Neural progenitor cell (in vitro differentiated cells): ENCODE measurements around the gene SLC22A23. TPM values are rescaled to one million over a fixed set of nuclear protein-coding genes. Genes with fewer than 3 reads are reported as not detected.

Experiments used
- DNase-seq: peaks from one replicate; pipeline ENCODE4 v3.0.0-alpha.2; 2016; ENCODE audit warnings: low spot score
- H2AFZ ChIP-seq: fragments of 200-600 bp; sonication (generic); replicated peaks from 2 replicates; pipeline ENCODE4 v1.6.1; 2016; ENCODE audit warnings: antibody characterized with exemption
- H3F3A ChIP-seq: fragments of 200-600 bp; sonication (generic); 2 replicates; pipeline ENCODE4 v1.6.1; 2016; ENCODE audit warnings: antibody characterized with exemption, low read depth
- H3K27ac ChIP-seq: fragments of 200-600 bp; sonication (generic); 2 replicates; pipeline ENCODE4 v1.5.1; 2016; ENCODE audit warnings: mild to moderate bottlenecking
- H3K27me3 ChIP-seq: fragments of 200-600 bp; sonication (generic); 2 replicates; pipeline ENCODE4 v1.6.1; 2016; ENCODE audit warnings: mild to moderate bottlenecking, moderate library complexity
- H3K36me3 ChIP-seq: fragments of 200-600 bp; sonication (generic); 2 replicates; pipeline ENCODE4 v1.5.1; 2016
- H3K4me1 ChIP-seq: fragments of 200-600 bp; sonication (generic); 2 replicates; pipeline ENCODE4 v1.6.1; 2016; ENCODE audit warnings: mixed run types
- H3K4me2 ChIP-seq: fragments of 200-600 bp; sonication (generic); 2 replicates; pipeline ENCODE4 v1.6.1; 2016
- H3K4me3 ChIP-seq: fragments of 200-600 bp; sonication (generic); 2 replicates; pipeline ENCODE4 v1.5.1; 2016
- H3K79me2 ChIP-seq: fragments of 200-600 bp; sonication (generic); 2 replicates; pipeline ENCODE4 v1.6.1; 2016; ENCODE audit warnings: low read depth
- H3K9ac ChIP-seq: fragments of 200-600 bp; sonication (generic); 2 replicates; pipeline ENCODE4 v1.6.1; 2016
- H3K9me3 ChIP-seq: fragments of 200-600 bp; sonication (generic); 2 replicates; pipeline ENCODE4 v1.5.1; 2016; ENCODE audit warnings: low read depth
- H4K20me1 ChIP-seq: fragments of 200-600 bp; sonication (generic); 2 replicates; pipeline ENCODE4 v1.6.1; 2016; ENCODE audit warnings: low read depth
- H3K27ac Mint-ChIP-seq: 3 replicates; pipeline ENCODE4 v1.8.0; 2021; ENCODE audit warnings: mixed read lengths
- H3K27me3 Mint-ChIP-seq: 2 replicates; pipeline ENCODE4 v1.8.0; 2022; ENCODE audit warnings: low read depth, mild to moderate bottlenecking, inconsistent platforms, moderate library complexity, mixed read lengths; ENCODE audit not compliant: insufficient read depth
- H3K36me3 Mint-ChIP-seq: 3 replicates; pipeline ENCODE4 v1.8.0; 2021; ENCODE audit warnings: mixed read lengths
- H3K4me1 Mint-ChIP-seq: 3 replicates; pipeline ENCODE4 v1.8.0; 2021; ENCODE audit warnings: mixed read lengths
- H3K4me3 Mint-ChIP-seq: 3 replicates; pipeline ENCODE4 v1.8.0; 2021; ENCODE audit warnings: mild to moderate bottlenecking, moderate library complexity, mixed read lengths
- H3K9me3 Mint-ChIP-seq: 3 replicates; pipeline ENCODE4 v1.8.0; 2020; ENCODE audit warnings: mixed read lengths
- EZH2 ChIP-seq: fragments of 200-600 bp; sonication (generic); IDR thresholded peaks from 2 replicates; pipeline ENCODE4 v1.6.1; 2017; ENCODE audit warnings: antibody characterized with exemption, mild to moderate bottlenecking, moderate library complexity
- EZH2phosphoT487 ChIP-seq: fragments of 200-600 bp; sonication (generic); IDR thresholded peaks from 2 replicates; pipeline ENCODE4 v1.6.1; 2017; ENCODE audit warnings: antibody characterized with exemption
- total RNA-seq: library from RNA; depleted of rRNA; stranded (reverse); fragments of >200 nt; gene quantifications from 2 replicates; pipeline ENCODE4 v1.2.3, GENCODE V29; 2015; ENCODE audit warnings: low replicate concordance
- TF ChIP-seq, protein P1 (sequence below): fragments of 200-600 bp; sonication (generic); IDR thresholded peaks from 2 replicates; pipeline ENCODE4 v1.5.1; 2017; ENCODE audit warnings: antibody characterized with exemption, mild to moderate bottlenecking

Gene SLC22A23
- total RNA-seq, 1 donor from 2014 or later, result 0.99 TPM

DNA sequence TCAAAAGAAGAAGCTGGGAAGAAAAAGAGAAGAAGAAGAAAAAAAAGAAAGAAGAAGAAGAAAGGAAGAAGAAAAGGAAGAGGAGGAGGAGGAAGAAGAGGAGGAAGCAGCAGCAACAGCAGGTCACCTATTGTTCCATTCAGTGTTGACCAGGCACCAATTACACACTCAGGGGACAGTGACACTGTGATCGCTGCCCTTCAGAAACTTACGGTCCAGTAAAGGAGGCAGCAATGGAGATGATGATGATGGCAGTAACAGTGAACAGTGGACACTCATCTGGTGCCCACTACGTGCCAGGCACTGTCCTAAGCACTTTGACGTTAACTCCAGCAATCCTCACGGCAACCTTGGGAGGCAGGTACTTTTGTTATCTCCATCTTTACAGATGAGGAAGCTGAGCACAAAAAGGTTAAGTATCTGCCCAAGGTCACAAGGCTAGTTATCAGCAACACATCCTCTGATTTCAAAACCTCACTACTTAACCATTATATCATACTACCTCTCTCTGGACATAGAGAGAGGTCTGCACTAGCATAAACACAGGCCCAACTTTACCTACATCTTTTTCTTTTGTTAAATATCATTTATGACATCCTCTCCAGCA is 83.2 kb downstream of the SLC22A23 start:
- H3K27ac ChIP-seq, result no peak overlapping the region
- Mint-ChIP-seq H3K27ac (no peak overlapping the region), H3K36me3 (peaks cover 7% of the 10 kb centered on the region), H3K4me3 (no peak overlapping the region), H3K27me3 (peaks cover 5% of the 10 kb centered on the region), H3K9me3 (no peaks in the 10 kb centered on the region), H3K4me1 (peaks cover 42% of the 10 kb centered on the region)
- no peaks in the 10 kb centered on the region for H3K79me2 ChIP-seq
- no peak for DNase-seq
- no peaks in the 10 kb centered on the region for H3K9me3 ChIP-seq
- H2AFZ ChIP-seq, result no peak overlapping the region
- no peaks in the 10 kb centered on the region for H3K4me1 ChIP-seq
- no peak overlapping the region for H3K9ac ChIP-seq
- no peak overlapping the region for H3K4me3 ChIP-seq
- H3K36me3 ChIP-seq, result no peaks in the 10 kb centered on the region
- no peaks in the 10 kb centered on the region for H3F3A ChIP-seq
- no peaks in the 10 kb centered on the region for H4K20me1 ChIP-seq
- TF ChIP-seq, protein P1, sequence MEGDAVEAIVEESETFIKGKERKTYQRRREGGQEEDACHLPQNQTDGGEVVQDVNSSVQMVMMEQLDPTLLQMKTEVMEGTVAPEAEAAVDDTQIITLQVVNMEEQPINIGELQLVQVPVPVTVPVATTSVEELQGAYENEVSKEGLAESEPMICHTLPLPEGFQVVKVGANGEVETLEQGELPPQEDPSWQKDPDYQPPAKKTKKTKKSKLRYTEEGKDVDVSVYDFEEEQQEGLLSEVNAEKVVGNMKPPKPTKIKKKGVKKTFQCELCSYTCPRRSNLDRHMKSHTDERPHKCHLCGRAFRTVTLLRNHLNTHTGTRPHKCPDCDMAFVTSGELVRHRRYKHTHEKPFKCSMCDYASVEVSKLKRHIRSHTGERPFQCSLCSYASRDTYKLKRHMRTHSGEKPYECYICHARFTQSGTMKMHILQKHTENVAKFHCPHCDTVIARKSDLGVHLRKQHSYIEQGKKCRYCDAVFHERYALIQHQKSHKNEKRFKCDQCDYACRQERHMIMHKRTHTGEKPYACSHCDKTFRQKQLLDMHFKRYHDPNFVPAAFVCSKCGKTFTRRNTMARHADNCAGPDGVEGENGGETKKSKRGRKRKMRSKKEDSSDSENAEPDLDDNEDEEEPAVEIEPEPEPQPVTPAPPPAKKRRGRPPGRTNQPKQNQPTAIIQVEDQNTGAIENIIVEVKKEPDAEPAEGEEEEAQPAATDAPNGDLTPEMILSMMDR, result no peak
- TF ChIP-seq EZH2phosphoT487 (no peak), EZH2 (no peak)
- H3K4me2 ChIP-seq, result no peak overlapping the region
- H3K27me3 ChIP-seq, result no peaks in the 10 kb centered on the region

DNA sequence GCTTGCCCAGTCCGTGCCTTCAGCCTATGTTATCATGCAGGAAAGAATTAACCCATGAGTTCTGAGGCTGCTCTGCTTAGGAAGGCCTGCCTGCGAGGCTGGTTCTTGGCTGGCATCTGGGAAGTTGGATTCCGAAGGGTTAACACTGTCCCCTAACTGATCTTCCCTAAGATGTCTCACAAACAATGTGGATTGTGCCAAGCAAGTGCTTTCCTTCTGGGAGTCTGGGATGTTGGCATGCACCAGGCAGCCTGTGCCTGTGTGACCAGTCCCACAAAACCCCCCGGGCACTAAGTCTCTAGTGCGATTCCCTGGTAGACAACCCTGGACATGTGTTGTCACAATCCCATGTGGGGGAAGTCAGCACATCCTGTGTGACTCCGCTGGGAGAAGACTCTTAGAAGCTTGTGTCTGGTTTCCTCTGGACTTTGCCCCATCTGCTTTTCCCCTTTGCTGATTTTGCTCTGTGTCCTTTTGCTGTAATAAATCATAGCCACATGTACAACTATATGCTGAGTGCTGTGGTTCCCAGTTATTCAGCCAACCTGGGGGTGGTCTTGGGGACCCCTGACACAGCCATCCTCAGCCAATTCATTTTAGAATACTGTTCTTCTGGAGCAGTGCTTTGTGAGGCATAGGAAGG is 83.8 kb downstream of the SLC22A23 start:
- H3K4me1 ChIP-seq, result no peaks in the 10 kb centered on the region
- H3K36me3 ChIP-seq, result no peaks in the 10 kb centered on the region
- H3K4me1 Mint-ChIP-seq, result peaks cover 41% of the 10 kb centered on the region
- peaks cover 7% of the 10 kb centered on the region for H3K36me3 Mint-ChIP-seq
- no peak overlapping the region for H3K4me3 Mint-ChIP-seq
- H3K4me2 ChIP-seq, result no peak overlapping the region
- H3K9ac ChIP-seq, result no peak overlapping the region
- H3K9me3 Mint-ChIP-seq, result no peaks in the 10 kb centered on the region
- peaks cover 3% of the 10 kb centered on the region for H3K27me3 Mint-ChIP-seq
- no peaks in the 10 kb centered on the region for H3K79me2 ChIP-seq
- H3K27me3 ChIP-seq, result no peaks in the 10 kb centered on the region
- TF ChIP-seq EZH2phosphoT487, result no peak
- no peak for TF ChIP-seq EZH2
- H3K9me3 ChIP-seq, result no peaks in the 10 kb centered on the region
- no peak overlapping the region for H3K27ac ChIP-seq
- DNase-seq, result no peak
- H3K4me3 ChIP-seq, result no peak overlapping the region
- H2AFZ ChIP-seq, result no peak overlapping the region
- H4K20me1 ChIP-seq, result no peaks in the 10 kb centered on the region
- H3K27ac Mint-ChIP-seq, result peak overlapping the region; percentile 85
- no peaks in the 10 kb centered on the region for H3F3A ChIP-seq

DNA sequence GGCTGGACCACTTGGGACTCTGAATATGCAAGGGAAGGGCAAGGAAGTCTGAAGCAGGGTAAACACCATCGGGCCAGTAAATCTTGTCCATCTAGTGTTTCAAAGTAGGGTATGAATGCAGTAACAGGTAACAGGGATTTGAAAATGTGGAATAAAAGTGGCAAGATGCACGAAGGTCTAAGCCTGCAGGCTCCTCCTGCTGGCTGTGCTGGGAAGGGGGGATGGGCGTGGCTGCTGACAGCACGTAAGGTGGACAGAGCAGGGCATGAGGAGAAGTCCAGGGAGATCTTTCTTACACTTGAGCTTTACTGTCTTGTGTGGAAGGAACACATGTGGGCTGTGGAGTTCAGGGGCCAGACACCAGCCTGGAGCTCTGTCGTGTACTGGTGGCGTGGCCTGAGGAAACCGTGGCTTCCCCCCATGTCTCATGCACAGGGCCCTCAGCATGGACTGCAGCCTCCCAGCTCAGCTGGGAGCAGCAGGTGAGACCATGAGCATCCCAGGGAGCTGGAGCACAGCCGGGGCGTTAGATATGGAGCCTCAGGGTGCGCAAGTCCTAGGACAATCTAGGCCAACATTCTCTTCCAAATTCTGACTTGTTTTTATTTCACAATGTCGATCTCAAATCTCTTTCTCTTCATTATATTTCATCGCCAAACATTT is 84.5 kb downstream of the SLC22A23 start:
- no peaks in the 10 kb centered on the region for H3K79me2 ChIP-seq
- no peaks in the 10 kb centered on the region for H3K36me3 ChIP-seq
- TF ChIP-seq, protein P1, result peak; percentile 52
- TF ChIP-seq EZH2, result no peak
- Mint-ChIP-seq H3K27ac (no peak overlapping the region), H3K9me3 (no peaks in the 10 kb centered on the region), H3K4me3 (no peak overlapping the region), H3K36me3 (peaks cover 7% of the 10 kb centered on the region), H3K27me3 (peaks cover 3% of the 10 kb centered on the region), H3K4me1 (peaks cover 36% of the 10 kb centered on the region)
- H3K9ac ChIP-seq, result no peak overlapping the region
- H3K4me1 ChIP-seq, result no peaks in the 10 kb centered on the region
- peak; percentile 43 for DNase-seq
- no peak overlapping the region for H2AFZ ChIP-seq
- no peak overlapping the region for H3K27ac ChIP-seq
- H3K27me3 ChIP-seq, result no peaks in the 10 kb centered on the region
- H4K20me1 ChIP-seq, result no peaks in the 10 kb centered on the region
- H3K9me3 ChIP-seq, result no peaks in the 10 kb centered on the region
- no peak overlapping the region for H3K4me2 ChIP-seq
- H3K4me3 ChIP-seq, result no peak overlapping the region
- no peaks in the 10 kb centered on the region for H3F3A ChIP-seq
